NCI-H2029 (cell line): Measurements from ENCODE around the gene APOBEC3G.
"Not testable (repeated sequence)": the region's sequence is repeated elsewhere in the genome, so short reads cannot be mapped to it uniquely, and the experiment has no call there.

Source experiments
- DNase-seq: peaks from one replicate; lab custom pipeline; 2025; lab: John Stamatoyannopoulos, UW

The APOBEC3G gene

DNA sequence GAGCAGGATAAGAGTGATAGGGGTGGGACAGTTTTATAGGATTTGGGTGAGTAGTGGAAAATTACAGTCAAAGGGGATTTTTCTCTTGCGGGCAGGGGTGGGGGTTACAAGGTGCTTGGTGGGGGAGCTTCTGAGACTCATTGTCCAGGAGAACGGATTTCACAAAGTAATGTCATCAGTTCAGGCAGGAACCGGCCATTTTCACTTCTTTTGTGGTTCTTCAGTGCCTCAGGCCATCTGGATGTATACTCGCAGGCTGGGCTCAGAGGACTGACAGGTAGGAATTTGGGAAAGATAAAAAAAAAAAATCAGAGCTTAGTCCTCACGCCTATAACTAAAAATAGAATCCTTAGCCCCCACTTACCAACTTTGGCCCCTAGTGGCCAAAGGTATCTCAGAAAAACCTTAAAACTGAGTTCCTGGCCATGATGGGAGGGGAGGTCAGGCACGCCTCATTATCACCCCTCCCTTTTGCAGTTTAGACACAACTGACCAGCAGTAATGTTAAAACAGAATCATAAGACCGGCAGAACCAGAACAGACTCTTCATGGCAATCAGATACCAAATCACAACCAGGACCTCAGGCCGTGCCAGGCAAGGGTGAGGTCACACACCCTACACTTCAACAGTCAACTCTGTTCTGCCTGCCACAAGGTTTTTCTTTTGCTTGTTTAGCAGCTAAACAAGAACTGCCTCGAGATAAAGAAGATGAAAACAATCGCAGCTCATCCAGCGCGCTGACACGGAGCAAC is 8.9 kb upstream of the APOBEC3G start:
- no peak for DNase-seq

DNA sequence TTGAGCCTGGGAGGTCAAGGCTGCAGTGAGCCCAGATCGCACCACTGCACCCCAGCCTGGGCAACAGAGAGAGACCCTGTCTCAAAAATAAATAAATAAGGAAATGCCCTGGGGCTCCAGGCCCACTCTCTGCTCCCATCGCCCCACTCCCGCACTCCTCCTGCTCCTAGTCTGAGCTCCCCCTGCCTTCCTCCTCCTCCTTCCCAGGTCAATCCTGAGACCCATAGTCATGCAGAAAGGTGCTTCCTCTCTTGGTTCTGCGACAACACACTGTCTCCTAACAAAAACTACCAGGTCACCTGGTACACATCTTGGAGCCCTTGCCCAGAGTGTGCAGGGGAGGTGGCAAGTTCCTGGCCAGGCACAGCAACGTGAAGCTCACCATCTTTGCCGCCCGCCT is 6.9 kb upstream of the APOBEC3G start:
- no peak for DNase-seq

DNA sequence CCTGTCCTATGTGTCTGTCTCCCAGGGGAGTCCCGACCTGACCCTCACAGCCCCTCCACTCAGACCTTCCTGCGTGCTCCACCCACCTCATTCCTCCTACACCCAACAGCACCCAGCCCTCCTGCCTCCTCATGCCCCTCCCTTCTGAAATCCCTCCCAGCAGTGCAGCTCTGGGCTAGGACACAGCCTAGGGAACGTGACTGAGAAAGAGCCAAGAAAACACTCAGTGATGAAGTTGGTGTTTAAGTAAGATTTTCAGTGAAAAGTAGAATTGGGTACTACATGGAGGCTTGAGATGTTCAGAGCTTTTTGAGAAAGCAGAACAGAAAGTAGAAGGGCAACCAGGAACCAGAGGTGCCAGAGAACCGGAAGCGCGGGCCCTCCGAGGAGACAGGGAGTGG is 4.5 kb upstream of the APOBEC3G start:
- not testable (repeated sequence) for DNase-seq

DNA sequence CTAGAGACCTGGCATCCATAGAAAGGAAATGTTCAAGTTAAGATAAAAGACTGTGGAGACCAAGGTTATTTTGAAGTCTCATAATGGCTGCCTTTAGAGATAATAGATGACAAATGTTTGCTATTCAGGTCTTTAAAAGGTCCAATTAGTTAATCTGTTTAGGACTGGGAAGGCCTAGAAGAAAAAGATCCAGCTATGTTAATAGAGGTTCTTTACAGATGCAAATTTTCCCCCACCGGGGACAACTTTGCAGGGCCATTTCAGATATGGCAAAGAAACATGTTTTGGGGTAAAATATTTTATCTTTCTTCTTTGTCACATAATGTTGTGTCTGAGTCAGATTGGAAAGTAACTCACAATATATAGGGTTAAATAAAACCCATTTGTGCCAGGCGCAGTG is 3.1 kb upstream of the APOBEC3G start:
- no peak for DNase-seq

DNA sequence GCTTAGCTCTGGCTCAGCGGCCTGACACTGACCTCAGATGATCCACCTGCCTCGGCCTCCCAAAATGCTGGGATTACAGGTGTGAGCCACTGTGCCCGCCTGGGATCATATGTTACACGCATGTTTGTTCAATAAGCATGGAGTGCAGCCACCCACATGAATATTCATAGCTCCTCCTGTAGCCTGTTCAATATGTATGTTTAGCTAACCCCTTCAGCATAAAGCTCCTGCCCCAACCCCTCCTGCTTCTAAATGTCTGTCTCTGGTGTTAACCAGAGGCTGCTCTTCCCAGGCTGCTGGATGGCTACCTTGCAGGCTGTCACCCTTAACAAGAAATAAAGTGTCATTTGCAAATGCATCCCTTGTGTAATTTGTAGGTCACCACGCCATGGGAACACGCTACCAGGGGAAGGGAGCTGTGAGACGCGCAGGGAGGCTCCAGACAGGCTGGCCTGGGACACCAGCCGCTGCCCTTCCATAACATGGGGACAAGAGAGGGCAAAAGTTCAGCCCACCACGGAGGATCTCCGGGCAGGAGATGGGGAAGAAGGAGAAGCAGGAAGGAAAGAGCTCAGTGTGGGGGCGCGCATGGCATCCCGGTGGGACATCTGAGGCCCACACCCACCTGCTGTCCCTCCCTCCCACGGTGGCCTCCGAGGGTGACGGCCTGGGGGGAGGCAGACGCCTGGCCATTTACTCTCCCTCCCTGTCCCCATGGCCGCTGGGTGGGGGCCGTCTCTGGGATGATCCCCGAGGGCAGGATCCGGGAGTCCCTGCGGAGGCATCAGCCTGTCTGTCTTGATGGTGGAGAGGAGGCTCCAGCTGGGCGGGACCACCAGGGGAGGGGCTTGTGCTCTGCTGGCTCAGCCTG is 685 bp upstream of the APOBEC3G start:
- not testable (repeated sequence) for DNase-seq

DNA sequence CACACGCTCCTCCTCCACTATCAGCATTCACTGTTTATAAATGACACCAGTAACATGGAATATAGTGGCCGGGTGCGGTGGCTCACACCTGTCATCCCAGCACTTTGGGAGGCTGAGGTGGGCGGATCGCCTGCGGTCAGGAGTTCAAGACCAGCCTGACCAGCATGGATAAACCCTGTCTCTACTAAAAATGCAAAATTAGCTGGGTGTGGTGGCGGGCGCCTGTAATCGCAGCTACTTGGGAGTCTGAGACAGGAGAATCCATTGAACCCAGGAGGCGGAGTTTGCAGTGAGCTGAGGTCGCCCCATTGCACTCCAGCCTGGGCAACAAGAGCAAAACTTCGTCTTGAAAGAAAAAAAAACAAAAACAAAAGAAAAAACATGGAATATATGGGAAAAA is 837 bp downstream of the APOBEC3G start:
- DNase-seq, result not testable (repeated sequence)

DNA sequence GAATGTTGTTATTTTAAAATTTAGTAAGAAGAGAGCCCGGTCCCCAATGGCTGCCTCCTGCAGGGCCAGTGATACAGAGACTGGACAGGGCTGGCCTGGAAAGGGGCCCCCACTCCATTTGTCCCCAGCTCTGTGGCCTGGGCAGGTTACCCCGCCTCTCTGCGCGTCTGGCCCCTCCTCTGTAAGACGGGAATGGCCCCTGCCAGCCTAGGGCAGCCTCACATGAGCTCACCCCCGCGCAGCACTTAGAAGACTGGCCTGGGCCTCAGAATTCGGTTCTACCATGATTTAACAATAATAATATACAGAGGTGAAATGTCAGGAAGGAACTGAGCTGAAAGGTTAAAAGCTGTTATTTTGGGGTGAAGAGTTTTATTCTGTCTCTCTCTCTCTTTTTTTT is 1.3 kb downstream of the APOBEC3G start:
- DNase-seq, result no peak

DNA sequence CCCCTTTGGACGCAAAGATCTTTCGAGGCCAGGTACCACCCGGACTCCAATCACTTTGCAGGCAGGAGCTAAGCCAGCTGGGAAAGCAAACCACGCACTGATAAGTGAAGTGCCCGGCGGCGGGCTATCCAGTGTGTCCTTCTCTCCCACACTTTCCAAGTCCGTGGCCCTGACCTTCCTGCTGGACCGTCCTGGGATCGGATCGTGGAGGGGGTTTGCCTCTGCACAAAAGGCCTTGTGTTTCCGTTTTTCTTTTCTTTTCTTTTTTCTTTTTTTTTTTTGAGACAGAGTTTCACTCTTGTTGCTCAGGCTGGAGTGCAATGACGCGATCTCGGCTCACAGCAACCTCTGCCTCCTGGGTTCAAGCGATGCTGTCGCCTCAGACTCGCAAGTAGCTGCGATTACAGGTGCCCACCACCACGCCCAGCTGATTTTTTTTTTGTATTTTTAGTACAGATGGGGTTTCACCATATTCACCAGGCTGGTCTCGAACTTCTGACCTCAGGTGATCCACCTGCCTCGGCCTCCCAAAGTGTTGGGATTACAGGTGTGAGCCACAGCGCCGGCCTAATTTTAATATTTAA is 2.1 kb downstream of the APOBEC3G start:
- DNase-seq, result not testable (repeated sequence)

DNA sequence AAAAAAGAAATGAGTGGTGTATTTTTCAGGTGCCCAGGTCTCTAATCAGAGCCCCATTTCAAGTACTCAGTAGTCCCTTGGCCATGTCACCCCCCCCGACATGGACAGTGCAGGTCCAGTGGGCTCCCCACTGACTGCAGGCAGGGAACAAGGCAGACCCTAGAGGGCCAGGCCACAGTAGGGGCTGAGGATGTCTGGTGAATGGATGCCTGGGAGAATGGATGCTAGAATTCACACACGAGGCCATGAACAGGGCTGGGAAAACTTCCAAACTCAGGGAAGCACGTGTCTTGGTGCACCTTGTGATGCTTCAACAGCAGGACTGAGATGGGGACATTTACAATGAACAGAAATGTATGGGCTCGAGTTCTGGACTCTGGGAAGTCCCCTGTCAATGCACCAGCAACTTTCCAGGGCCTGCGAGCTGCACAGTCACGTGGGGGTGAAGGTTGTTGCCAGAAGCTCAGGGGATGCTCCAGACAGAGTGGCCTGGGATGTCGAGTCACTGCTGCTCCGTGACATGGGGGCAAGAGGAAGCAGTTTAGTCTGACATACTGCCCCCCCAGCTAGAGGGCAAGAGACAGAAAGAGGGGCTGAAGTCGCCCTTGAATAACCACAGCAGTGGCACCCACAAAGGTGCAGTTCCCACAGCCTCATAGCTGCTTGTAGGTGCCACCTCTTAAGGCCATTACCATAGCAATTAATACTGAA is 3.1 kb downstream of the APOBEC3G start:
- DNase-seq, result no peak

DNA sequence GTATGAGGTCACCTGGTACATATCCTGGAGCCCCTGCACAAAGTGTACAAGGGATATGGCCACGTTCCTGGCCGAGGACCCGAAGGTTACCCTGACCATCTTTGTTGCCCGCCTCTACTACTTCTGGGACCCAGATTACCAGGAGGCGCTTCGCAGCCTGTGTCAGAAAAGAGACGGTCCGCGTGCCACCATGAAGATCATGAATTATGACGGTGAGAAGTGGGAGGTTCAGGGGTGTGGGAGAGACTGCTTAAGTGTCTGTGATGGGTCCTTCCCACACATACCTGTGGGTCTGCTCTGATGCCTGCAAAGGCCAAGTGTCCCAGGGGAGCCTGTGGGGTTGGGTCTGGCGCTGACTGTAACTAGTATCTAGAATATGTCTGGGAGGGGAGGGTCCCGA is 3.9 kb downstream of the APOBEC3G start:
- DNase-seq, result no peak

DNA sequence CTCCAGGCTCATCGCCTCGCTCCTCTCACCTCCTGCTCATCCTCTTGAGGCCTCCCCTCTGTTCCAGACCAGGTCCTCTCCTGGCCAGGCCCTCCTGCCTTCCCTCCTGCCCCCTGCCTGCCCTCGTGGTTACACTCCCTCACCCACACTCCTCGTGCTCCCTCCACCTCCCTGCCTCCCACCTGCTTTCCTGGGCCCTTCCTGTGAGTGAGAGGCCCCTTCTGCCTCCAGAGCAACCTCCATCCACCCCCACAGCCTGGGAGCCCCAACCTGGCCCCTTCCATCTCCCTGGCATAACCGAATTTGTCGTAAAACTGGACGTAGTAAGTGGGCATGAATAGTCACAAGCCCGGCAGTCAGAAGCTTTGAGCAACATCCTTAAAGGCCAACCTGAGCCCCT is 4.5 kb downstream of the APOBEC3G start:
- no peak for DNase-seq

DNA sequence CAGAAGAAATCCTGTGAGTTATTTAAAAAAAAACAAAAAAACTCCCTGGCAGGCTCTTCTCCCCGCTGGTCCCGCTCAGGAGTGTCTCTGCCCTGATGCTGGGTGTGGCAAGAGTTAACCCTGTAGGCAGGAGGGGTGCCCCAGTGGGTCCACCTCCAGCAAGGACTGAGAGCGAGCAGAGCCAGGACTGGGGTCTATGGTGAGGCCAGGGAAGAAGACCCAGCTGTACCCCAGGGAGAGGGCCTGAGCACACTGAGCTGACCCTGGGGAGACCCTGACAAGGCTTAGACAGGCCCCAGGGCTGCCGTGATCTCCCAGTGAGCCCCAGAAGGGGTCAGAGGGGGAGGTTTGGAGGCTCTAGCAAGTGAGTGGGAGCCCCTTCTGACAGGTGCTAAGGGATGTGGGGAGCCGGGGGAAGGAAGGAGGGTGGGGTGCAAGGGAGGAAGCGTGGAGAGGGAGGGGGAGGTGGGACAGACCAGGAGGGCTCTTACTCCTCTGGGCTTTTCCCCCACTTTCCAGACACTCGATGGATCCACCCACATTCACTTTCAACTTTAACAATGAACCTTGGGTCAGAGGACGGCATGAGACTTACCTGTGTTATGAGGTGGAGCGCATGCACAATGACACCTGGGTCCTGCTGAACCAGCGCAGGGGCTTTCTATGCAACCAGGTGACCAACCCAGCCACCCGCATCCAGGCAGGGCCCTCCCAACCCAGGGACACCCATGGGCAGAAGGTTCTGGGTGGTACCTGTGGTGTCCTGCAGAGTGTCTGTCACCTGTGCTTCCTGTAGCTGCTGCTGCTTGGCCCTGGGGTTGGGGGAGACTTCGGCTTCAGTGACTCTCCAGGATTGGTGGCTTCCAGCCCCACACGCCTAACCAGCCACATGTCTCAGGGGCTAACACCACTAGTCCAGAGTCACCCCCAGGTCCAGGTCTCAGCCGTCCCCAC is 6.4 kb downstream of the APOBEC3G start:
- DNase-seq, result no peak

DNA sequence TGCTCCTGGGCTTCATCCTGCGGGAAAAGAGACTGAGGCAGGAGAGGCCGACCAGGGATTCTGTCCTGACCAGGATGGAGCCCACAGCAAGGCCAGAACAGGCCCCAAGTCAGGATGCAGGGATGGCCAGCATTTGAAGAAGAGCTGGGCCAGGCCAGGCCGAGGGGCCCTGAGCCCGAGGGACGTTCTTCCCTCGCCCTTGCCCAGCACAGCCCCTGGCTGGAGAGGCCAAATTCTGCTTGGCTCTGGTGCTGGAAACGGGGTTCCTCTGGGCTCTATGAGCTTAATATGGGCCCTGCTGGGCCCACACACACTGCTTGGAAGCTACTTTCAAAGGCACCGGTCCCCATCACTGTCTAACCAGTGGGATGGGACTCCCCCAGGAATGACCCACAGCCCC is 7.6 kb downstream of the APOBEC3G start:
- DNase-seq, result no peak

DNA sequence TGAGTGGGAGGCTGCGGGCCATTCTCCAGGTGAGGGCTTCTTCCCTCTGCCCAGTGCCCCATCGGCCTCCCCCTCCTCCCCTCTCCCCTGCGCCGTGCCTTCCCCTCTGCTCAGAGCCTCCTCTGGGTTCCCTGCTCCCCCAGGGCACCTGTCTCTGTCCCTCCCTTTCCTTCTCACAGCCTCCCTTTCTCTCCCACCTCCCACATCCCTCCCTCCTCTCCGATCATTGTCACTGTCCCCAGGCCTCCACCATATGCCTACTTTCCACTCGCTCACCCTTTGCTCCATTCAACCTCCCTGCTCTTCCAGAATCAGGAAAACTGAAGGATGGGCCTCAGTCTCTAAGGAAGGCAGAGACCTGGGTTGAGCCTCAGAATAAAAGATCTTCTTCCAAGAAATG is 10.0 kb downstream of the APOBEC3G start:
- no peak for DNase-seq

DNA sequence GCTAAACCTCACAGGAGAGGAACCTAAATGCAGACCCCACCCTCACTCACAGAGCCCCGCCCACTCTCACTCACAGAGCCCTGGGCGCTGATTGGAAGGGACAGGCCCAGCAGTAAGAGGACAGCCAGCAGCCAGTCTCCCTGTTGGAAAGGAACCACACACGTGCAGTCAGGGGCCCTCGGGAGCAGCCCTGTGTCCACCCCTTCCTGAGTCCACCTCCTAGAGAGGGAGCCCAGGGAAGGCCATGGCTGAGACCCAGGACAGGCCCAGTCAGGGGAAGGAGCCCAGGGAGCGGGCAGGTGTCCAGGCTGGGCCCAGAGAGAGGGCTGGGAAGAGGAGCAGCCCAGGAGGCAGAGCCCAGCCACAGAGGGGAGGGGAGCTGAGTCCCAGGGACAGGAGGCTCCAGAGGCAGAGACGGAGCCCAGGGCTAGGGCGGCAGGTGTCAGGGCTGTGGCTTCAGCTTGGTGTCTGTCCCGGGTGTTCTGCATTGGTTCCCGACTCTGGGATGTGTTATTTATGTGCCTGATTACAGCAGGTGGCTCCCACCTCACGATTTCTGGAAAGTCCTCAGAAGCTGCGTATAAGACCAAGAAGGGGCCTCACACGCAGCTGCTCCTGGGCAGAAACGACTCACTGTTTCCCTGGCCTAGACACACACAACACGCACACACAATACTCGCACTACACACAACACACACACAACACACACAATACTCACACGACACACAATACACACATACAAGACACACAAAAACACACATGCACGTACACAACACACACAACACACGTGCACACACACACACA is 11.0 kb downstream of the APOBEC3G start:
- no peak for DNase-seq

DNA sequence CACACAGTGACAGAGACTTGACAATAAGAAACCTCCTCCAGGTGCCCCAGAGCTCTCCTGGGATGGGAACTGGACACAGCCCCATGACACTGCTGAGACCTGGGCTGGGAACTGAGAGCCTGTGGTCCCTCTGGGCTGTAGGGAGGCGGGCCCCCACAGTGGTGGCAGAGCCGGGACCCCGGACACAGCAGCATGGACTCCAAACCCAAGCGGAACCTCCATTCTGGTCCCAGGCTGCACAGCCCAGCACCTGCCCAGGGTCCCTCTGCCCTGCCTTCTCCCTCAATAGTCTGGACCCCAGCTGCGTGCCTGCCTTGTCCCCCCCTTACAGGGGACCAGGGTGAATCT is 11.6 kb downstream of the APOBEC3G start:
- no peak for DNase-seq

DNA sequence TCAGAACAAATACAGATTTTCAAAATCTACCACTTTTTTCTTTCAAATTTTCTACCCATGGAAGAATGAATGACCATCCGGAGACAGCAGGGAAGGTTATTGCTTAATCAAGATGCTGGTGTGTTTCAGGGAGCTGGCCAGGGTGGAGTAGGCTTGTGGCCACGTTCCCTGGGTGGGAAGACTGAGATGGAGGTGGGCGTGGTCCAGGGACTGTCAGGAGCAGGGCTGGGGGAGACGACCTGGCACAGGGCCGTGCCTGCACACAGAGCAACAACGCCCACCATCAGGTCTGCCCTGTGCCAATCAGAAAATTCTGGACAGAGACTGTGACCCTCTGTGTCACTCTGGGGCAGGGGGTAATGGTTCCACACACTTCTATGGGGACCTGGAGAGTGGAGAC is 12.9 kb downstream of the APOBEC3G start:
- DNase-seq, result no peak

DNA sequence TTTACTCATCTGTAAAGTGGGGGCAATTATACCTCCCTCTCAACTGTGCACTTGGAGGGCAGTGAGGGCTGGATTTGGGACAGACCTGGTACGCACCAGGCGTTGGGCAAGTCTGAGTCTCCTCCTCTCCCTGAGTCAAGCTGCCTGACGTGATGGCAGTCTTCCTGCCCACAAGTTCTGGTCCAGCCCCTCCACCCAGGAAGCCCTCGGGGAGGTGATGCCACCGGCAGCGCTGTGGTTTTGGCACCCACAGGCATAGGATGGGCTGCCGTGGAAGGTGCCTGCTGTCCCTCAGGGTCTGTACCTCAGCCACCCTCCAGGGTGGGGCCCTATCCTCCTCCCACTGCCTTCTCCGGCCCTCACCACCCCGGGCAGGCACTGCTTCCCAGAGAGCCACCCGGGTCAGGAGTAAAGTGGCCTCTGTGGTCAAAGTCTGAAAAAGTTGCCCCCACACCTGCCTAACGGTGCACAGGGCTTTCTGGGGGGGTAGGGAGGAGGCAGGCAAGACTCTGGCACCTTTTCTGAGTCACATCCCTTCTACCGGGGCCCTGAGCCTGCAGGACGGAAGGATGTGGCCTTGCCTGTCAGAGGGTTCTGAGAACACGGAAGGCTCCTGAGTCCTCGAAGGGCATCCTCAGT is 13.5 kb downstream of the APOBEC3G start:
- no peak for DNase-seq

DNA sequence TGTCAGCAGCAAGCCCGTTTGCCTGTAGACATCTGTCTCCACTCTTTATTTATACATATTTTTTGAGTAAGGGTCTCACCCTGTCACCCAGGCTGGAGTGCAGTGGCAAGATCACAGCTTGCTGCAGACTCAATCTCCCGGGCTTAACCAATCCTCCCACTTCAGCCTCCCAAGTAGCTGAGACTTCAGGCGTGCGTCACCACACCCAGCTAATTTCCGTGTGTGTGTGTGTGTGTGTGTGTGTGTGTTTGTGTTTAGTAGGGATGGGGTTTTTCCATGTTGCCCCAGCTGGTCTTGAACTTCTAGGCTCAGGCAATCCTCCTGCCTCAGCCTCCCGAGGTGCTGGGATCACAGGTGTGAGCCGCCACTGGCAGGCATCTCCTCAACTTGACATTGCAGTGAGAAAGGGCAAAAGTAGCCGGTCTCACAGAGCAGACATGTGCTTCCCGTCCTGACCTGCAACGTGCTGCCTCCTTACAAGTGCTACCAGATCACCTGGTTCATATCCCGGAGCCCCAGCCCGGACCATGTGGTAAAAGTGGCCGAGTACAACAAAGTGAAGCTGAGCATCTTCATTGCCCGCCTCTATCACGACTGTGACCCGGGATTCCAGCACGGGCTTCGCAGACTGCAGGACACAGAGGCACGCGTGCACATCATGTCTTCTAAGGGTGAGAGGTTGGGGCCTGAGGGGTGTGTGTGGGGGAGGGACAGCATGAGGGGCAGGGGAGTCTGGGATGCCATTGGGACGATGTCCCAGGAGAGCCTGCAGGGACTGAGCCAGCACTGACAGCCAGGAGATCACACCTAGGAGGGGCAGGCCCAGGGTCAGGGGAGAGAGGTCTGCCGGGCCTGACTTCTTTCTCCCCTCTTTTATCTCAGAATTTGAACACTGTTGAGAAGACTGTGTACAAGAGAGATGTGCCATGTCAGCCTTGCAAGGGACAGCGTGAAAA is 14.3 kb downstream of the APOBEC3G start:
- DNase-seq, result no peak
